GM23338 (cell line): ENCODE data around the gene LCNL1. TPM values are rescaled to one million over a fixed set of nuclear protein-coding genes. Genes with fewer than 3 reads are reported as not detected.
"Not testable (repeated sequence)": the region's sequence is repeated elsewhere in the genome, so short reads cannot be mapped to it uniquely, and the experiment has no call there.

Source experiments
- ATAC-seq: fragments of 200-7000 bp; cut with Tn5 transposase; 3 replicates; pipeline ENCODE4 v1.9.1; 2020
- DNase-seq: peaks from one replicate; pipeline ENCODE4 v3.0.0-alpha.2; 2015; ENCODE audit warnings: low spot score
- H2AFZ ChIP-seq: fragments of 200-600 bp; sonication (generic); 2 replicates; pipeline ENCODE4 v1.8.0; 2016; ENCODE audit warnings: antibody characterized with exemption, mild to moderate bottlenecking, moderate library complexity
- H3F3A ChIP-seq: fragments of 200-600 bp; sonication (generic); replicated peaks from 2 replicates; pipeline ENCODE4 v1.8.0; 2017; ENCODE audit warnings: antibody characterized with exemption, mixed run types, low read depth
- H3K27ac ChIP-seq: fragments of 200-600 bp; sonication (generic); 2 replicates; pipeline ENCODE4 v1.6.1; 2016; ENCODE audit warnings: low read depth
- H3K27me3 ChIP-seq: fragments of 200-600 bp; sonication (generic); 2 replicates; pipeline ENCODE4 v1.8.0; 2016; ENCODE audit warnings: mild to moderate bottlenecking, mixed run types, moderate library complexity; ENCODE audit not compliant: insufficient read depth
- H3K36me3 ChIP-seq: fragments of 200-600 bp; sonication (generic); 2 replicates; pipeline ENCODE4 v1.8.0; 2016; ENCODE audit warnings: mild to moderate bottlenecking; ENCODE audit not compliant: insufficient read depth
- H3K4me1 ChIP-seq: fragments of 200-600 bp; sonication (generic); 2 replicates; pipeline ENCODE4 v1.8.0; 2016; ENCODE audit warnings: mild to moderate bottlenecking, moderate library complexity; ENCODE audit not compliant: insufficient read depth
- H3K4me2 ChIP-seq: fragments of 200-600 bp; sonication (generic); 2 replicates; pipeline ENCODE4 v1.7.1; 2017; ENCODE audit warnings: mixed run types
- H3K4me3 ChIP-seq: fragments of 200-600 bp; sonication (generic); 2 replicates; pipeline ENCODE4 v1.6.1; 2016; ENCODE audit warnings: mixed run types
- H3K79me2 ChIP-seq: fragments of 200-600 bp; sonication (generic); replicated peaks from 2 replicates; pipeline ENCODE4 v1.8.0; 2017; ENCODE audit warnings: mild to moderate bottlenecking; ENCODE audit not compliant: insufficient read depth
- H3K9me2 ChIP-seq: fragments of 200-600 bp; sonication (generic); 2 replicates; pipeline ENCODE4 v1.8.0; 2017; ENCODE audit not compliant: insufficient read depth
- H4K20me1 ChIP-seq: fragments of 200-600 bp; sonication (generic); replicated peaks from 2 replicates; pipeline ENCODE4 v1.8.0; 2017; ENCODE audit warnings: mild to moderate bottlenecking; ENCODE audit not compliant: insufficient read depth
- H3K27ac Mint-ChIP-seq: 2 replicates; pipeline ENCODE4 v1.8.0; 2020; ENCODE audit warnings: inconsistent platforms, mild to moderate bottlenecking, moderate library complexity, mixed read lengths
- H3K27me3 Mint-ChIP-seq: 3 replicates; pipeline ENCODE4 v1.8.0; 2022; ENCODE audit warnings: low read depth, mild to moderate bottlenecking, moderate library complexity, mixed read lengths, inconsistent platforms; ENCODE audit not compliant: insufficient read depth, poor library complexity
- H3K36me3 Mint-ChIP-seq: 3 replicates; pipeline ENCODE4 v1.8.0; 2021; ENCODE audit warnings: low read depth, mild to moderate bottlenecking, inconsistent platforms, moderate library complexity, mixed read lengths
- H3K4me1 Mint-ChIP-seq: 3 replicates; pipeline ENCODE4 v1.8.0; 2020; ENCODE audit warnings: mild to moderate bottlenecking, inconsistent platforms, mixed read lengths
- H3K4me3 Mint-ChIP-seq: 3 replicates; pipeline ENCODE4 v1.8.0; 2021; ENCODE audit warnings: moderate library complexity, mild to moderate bottlenecking, inconsistent platforms, mixed read lengths
- H3K9me3 Mint-ChIP-seq: 3 replicates; pipeline ENCODE4 v1.8.0; 2020; ENCODE audit warnings: moderate library complexity, mild to moderate bottlenecking, inconsistent platforms, mixed read lengths
- ZNF331 ChIP-seq: fragments of 250-450 bp; sonication (Bioruptor Pico); IDR thresholded peaks from 2 replicates; pipeline ENCODE4 v1.5.0; 2020; ENCODE audit warnings: low read depth, mild to moderate bottlenecking, moderate library complexity
- ZNF462 ChIP-seq: fragments of 250-450 bp; sonication (Bioruptor Pico); IDR thresholded peaks from 2 replicates; pipeline ENCODE4 v1.5.0; 2020; ENCODE audit warnings: mild to moderate bottlenecking, moderate library complexity
- polyA plus RNA-seq: library from polyadenylated mRNA; unstranded; fragments of >200 nt; fragmentation: Nextera tagmentation; extraction: Ambion mirVana; gene quantifications from 2 replicates; pipeline ENCODE4 v1.2.1, GENCODE V29; 2016
- total RNA-seq: library from RNA; depleted of rRNA; stranded (reverse); fragments of >200 nt; shearing (Covaris generic); gene quantifications from 2 replicates; pipeline ENCODE4 v1.2.3, GENCODE V29; 2014
- TF ChIP-seq, protein P1 (sequence below), 2 experiments: fragments of 200-600 bp in 1 of 2; sonication (generic) in 1 of 2; conservative IDR thresholded peaks; 2 replicates each; pipeline versions ENCODE4 v1.5.1 to v1.6.1; 2016 to 2017; ENCODE audit warnings: antibody characterized with exemption in 2 of 2, low read depth in 2 of 2, mild to moderate bottlenecking in 2 of 2, moderate library complexity in 1 of 2

Gene LCNL1
- total and polyA plus RNA-seq, 2 experiments from 2014 or later: 0.11 TPM; not detected in 1

DNA sequence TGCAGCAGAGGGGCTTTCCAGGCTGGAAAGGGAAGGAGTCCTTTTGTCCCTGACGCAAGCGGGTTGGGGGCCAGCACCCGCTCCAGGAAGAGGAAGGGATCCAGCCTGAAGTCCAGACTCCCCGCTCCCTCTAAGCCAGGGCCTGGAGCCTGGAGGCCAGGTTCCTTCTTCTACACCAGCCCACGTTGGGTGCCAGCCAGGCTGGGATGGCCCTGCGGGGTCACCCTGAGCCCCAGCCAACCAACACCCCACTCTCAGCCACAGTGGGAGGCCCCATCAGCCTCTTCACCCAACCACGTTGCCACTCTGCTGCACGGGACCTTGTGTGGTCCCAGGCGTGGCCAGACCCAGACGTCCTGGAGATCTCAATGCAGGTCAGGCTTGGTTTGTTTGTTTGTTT is 50.1 kb downstream of the LCNL1 start (continued):
- TF ChIP-seq ZNF462 (CRISPR knock-in tag): no peak
- TF ChIP-seq, protein P1, sequence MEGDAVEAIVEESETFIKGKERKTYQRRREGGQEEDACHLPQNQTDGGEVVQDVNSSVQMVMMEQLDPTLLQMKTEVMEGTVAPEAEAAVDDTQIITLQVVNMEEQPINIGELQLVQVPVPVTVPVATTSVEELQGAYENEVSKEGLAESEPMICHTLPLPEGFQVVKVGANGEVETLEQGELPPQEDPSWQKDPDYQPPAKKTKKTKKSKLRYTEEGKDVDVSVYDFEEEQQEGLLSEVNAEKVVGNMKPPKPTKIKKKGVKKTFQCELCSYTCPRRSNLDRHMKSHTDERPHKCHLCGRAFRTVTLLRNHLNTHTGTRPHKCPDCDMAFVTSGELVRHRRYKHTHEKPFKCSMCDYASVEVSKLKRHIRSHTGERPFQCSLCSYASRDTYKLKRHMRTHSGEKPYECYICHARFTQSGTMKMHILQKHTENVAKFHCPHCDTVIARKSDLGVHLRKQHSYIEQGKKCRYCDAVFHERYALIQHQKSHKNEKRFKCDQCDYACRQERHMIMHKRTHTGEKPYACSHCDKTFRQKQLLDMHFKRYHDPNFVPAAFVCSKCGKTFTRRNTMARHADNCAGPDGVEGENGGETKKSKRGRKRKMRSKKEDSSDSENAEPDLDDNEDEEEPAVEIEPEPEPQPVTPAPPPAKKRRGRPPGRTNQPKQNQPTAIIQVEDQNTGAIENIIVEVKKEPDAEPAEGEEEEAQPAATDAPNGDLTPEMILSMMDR (conservative IDR thresholded peaks at IDR 0.05; ENCODE audit: low read depth in 2 of 2): no peak
- TF ChIP-seq ZNF331 (CRISPR knock-in tag): no peak

DNA sequence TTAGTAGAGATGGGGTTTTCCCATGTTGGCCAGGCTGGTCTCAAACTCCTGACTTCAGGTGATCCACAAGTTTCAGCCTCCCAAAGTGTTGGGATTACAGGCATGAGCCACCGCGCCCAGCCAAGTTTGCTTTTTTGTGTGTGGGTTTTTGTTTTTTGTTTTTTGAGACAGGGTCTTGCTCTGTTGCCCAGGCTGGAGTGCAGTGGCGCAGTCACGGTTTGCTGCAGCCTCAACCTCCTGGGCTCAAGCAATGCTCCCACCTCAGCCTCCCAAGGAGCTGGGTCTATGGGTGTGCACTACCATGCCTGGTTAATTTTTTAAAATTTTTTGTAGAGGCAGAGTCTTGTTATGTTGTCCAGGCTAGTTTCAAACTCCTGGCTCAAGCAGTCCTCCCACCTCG is 50.7 kb downstream of the LCNL1 start:
- not testable (repeated sequence) for H3K4me2 ChIP-seq, H3K36me3 Mint-ChIP-seq, H2AFZ ChIP-seq, H3K36me3 ChIP-seq, H3F3A ChIP-seq, H3K4me3 Mint-ChIP-seq, H3K27ac ChIP-seq, H3K4me1 ChIP-seq, DNase-seq, H3K27me3 ChIP-seq, H3K9me2 ChIP-seq, H3K4me1 Mint-ChIP-seq, H3K4me3 ChIP-seq, H3K79me2 ChIP-seq, H3K27ac Mint-ChIP-seq, H4K20me1 ChIP-seq, ATAC-seq, H3K9me3 Mint-ChIP-seq
- peaks cover 21% of the 10 kb centered on the region for H3K27me3 Mint-ChIP-seq
